Cortex of kidney (tissue), 1 donor: ENCODE results near the gene SNX18.

Experiments used
- DNase-seq: peaks from one replicate; lab custom pipeline; 2025; lab: John Stamatoyannopoulos, UW

SNX18 gene

DNA sequence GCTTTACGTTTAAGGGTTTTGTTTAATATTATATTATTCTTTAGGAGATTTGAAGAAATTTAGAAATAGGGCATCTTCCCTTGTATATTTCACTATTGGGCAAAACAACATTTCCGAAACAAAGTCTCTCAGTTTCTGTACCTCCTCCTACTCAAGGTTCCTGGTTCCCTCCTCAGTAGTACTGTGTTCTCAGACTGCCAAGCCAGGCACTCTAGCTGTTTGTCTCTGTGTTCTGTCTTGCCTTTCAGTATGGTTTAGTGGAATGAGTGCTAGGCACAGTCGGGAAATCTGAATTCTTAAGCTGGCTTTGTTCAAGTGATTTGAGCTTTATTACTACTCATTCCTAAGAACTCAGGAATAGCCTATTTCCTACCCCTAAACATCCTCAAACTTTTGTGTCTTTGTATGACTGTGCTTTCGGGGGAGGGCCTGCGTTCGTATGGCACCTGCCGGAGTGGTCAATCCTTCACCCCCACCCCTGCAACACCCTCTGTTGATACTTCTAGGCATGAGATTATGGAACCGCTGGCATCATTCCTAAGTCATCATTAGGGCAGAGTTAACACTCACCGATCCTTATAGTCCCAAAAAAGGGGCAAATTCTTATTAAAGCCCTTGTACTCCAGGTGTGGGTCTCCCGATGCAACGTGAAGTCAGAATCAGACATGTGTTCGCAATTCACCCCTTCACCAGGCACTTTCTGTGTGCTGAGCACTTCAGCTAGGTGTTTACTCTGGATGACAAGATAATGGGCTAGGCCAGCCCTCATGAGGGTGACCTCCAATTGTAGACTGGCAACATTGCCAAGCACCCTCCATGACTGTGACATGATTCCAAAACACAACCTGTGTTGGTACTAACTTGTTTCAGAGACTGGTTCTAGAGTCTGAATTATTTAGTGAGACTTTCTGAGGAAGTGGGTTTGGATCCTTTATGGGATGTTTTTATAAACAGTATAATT, 24.5 kb downstream of the SNX18 start:
- DNase-seq = no peak

DNA sequence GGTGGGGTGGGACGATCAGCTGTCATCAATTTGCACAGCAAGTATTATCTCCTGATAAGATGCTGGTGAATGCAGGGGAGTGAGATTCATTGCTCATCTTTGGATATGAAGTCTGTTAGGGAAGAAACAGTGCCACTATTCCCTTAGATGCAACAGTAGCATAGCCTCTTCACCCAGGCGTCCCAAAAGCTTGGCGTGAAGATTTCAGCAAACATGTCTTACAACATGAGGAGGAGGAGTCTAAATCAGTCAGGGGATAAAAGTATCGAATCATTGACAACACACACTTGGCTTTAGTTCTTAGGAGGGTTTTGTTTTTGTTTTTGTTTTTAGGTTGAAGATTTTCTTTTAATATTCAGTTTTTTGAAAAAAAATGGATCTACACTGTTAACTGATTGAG, 26.5 kb downstream of the SNX18 start:
- DNase-seq = no peak

DNA sequence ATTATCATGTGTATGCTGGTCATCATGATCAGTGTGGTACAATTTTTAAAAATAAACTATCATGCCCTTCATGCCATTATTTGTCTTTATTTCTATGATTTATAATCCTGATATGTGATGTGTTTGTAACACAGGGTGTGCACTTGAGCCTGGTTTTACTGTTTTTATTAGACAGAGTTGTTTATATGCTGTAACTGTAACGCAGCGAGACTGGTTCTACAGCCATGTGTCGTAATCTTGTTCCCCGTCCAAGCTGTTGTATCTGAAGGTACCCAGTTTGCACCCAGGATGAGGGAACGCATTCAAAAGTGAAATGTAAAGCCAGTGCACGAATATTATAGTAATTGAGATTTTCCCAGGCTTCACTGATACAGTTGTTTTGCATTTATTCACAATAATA, 28.2 kb downstream of the SNX18 start:
- DNase-seq = no peak

DNA sequence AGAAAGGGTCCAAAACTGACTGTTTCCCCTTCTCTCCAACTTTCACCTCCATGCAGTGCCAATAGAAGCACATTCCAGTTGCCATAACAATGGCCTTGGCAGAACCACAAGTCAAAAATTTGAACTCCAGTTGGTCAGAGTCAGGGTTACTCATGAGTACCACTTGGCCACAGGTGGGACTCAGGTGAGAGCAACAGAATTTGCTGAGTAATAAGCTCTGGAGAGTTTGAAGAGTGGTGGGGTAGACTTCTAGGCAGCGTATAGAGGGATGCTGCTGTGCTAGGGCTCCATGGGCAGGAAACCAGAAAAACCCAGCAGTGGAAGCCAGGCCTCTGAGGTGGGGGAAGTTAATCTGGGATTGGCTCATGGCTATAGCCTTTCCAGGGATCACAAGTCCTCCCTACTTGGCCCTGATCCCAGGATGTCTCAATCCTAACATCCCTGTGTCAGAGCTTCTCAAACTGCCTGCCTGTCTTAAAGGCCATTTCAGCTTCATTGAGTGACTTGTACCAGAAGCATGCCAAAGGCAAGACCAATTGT, 30.2 kb downstream of the SNX18 start:
- no peak for DNase-seq

DNA sequence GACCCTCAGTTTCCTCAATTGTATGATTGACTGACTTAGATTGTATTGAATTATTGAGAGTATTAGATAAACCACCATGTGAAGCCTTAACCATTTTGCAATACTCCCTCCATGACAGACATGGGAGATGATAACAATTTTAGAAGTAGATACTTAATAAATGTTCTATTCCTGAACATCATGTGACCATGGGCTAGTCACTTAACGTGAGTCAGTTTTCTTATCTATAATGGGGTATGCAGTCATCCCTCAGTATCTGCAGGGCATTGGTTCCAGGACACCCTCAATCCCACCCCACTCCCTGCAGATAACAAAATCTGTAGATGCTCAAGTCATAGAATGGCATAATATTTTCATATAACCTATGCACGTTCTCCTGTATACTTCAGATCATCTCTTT, 31.0 kb downstream of the SNX18 start:
- no peak for DNase-seq

DNA sequence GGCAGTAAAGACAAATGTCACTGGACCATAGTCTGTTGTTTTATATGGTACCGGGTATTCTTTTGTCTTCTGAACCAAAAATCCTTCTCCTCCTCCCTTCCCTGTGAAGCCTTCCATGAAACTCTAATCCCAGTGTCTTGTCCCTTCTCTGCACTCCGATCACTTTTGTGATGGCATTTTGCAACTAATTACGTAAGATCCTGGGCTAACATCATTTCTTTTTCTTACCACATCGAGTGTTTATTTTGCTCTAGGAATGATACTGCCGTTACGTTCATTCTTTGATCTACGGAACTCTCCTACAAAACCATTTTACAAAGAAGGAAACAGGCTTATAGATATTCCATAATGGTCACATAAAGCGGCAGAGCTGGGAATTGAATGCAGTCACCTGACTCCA, 33.7 kb downstream of the SNX18 start:
- no peak for DNase-seq

DNA sequence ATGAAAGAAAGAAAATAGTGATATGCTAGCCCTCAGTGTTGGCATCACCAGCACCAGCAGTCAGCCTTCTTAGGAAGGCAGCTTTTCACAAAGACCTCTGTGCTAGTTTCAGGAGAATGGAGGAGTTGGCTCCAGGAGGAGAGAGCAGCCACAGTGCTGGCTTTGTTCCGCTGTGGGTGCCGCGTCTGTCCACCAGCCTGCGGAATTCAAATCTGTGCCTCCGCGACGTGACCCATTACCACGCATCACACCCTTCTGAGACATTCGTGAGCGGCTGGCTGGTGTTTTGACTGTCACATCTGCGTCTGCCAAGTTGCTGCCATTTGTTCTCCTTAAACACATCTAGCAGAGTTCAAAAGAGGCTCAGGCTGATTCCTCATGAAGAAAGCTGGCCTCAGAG, 34.4 kb downstream of the SNX18 start:
- DNase-seq = no peak

DNA sequence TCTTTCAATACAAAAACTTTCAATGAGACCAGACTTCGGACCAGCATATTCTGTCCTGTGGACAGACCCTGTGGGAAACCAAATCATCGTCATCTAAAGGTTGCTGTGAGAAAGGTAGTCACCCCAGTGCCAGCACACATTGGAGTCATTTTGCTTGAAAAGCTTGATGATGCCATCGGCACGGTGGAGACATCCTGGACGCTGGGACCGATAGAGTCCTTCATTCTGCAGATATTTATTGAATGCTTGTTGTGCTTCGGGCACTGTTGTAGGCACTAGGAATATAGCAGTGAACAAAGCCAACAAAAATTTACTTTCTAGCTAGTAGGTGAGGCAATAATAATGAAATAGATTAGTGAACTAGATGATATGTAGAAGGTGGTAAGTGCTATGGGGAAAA, 34.9 kb downstream of the SNX18 start:
- DNase-seq = no peak

DNA sequence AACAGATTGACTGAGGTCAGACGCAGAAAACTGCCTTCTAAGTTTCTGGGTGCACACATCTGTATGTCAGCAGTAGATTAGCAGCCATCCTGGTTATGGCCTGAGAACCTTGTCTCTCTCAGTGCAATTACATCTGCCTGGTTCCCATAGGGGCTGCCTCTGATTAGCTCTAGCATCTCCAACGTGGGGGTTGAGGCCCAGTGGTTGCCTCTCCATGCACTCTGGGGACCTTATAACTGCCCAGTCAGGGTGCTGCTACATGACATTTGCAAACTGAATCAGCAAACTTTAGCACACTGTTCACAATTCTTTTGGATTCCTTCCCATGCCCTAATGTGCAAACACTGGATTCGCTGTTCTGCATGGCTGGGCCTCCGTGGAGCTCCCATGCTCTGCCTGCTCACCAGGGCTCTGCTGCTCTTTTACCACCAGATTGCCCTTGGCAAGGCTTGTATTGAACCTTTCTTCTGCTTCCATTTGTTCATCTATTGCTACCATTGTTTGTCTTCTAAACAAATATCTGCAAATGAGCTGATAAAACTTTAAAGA, 36.2 kb downstream of the SNX18 start:
- no peak for DNase-seq

DNA sequence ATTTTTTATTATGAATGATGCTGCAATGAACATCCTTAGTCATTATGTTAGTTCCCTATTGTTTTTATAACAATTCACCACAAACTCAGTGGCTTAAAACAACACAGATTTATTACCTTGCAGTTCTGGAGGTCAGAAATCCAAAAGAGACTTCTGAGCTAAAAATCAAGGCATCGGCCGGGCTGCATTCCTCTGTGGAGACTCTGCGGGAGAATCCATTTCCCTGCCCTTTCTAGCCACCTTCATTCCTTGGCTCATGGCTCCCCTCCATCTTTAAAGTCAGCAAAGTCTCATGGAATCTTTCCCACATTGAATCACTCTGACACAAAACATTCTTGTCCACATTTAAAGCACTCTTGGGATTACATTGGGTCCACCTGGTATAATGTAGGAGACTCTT, 38.6 kb downstream of the SNX18 start:
- no peak for DNase-seq

DNA sequence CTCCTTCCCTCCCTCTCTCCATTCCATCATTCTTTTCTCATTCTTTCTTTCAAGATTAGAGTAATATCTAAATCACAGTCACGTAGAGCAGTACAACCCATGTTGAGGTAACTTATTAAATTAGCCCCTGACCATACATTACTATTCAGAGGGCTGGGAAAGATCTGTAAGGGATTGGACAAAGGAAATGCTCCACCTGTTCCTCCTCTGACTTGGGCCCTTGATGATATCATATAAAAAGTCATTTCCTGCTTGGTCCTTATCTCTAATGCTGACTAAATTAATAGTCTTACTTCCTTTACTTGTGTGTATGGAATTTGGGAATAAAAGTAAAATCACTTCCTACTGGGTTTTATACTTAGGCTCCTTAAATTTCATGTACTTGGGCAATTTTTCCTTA, 40.8 kb downstream of the SNX18 start:
- DNase-seq = no peak

DNA sequence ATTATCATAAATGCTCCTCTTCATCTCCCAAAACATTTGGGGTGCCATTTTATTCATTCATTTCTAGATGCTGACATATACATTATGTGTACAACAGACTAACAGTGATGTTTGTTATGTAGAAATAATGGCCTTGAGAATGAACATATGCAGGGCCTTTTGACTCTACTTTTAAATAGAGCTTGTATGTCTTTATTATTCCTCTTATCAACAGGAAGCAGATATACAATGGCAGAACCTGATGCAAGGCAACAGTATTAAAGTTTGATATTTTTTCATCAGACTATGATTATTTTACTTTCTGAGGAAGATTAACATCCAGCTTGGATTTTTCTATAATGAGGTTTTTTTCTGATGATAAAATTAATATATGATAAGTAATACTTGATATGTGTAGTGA, 44.1 kb downstream of the SNX18 start:
- DNase-seq = no peak

DNA sequence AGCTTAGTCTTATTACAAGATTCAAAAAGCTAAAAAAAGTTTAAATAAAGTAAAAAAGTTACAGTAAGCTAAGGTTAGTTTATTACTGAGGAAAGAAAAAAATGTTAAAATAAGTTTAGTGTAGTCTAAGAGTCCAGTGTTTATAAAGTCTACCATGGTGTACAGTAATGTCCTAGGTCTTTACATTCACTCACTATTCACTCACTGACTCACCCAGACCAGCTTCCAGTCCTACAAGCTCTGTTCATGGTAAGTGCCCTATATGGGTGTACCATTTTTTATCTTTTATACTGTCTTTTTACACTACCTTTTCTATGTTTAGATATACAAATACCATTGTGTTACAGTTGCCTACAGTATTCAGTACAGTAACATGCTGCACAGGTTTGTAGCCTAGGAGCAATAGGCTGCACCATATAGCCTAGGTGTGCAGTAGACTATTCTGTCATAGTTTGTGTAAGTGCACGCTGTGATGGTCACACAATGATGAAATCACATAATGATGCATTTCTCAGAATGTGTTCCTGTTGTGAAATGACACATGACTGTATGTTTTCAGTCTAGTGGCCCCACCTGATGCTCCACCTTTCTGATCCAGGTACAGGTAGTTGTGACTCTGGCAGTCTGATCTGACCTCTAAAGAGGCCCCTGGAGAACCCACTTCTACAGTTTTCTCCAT, 45.7 kb downstream of the SNX18 start:
- no peak for DNase-seq

DNA sequence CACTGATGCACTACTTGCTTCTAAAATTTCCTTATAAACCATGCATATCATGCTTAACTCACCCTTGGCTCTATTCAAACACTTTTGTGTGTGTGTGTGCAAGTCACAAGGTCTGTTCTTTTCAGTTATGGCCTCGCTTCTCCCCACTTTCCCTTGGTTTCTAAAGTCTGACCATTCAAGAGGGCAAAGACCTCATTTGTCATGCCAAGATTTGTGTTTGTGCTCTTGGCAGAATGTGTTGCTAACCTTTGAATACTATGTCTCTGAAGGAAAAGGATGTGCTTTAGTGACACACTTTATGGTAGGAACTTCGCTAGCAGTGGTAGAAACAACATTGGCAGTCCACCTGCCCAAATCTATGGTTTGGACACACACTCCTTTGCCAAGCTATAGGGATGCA, 50.4 kb downstream of the SNX18 start:
- no peak for DNase-seq

DNA sequence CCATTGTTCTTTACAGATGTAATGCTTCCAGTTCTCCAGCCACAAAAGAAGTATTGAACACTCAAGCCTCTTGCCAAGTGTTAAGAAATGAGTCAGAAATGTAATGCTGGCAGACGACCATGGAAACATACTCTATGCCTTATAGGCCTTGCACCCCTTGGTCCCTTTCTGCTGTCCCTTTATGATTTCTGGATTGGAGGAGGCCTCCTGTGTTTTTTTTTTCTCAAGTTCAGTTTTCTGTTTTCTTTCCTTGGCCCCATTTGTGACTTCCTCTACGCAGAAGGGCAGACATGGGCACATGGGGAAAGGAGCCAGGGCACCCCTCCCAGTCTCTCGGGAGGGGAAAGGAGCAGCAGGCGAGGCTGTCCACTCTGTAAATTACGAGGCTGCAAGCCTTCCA, 53.4 kb downstream of the SNX18 start:
- no peak for DNase-seq

DNA sequence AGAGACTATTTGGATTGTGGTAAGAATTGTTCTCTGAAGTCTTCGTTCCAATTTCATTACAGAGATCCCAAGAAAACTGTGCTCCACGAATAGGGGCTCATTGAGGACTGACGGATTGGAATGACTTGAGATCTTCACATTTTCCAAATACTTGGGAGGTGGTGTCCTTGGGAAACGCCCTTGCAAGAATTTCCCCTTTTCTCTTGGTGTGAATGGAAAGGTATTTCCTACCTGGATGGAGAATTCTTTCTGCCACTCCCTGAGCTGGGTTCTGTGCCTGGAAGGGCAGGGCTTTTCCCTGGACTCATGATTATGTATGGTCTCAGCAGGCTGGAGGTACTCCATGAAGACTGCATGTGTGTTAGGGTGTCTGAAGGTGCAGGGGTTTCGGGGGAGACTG, 53.9 kb downstream of the SNX18 start:
- no peak for DNase-seq

DNA sequence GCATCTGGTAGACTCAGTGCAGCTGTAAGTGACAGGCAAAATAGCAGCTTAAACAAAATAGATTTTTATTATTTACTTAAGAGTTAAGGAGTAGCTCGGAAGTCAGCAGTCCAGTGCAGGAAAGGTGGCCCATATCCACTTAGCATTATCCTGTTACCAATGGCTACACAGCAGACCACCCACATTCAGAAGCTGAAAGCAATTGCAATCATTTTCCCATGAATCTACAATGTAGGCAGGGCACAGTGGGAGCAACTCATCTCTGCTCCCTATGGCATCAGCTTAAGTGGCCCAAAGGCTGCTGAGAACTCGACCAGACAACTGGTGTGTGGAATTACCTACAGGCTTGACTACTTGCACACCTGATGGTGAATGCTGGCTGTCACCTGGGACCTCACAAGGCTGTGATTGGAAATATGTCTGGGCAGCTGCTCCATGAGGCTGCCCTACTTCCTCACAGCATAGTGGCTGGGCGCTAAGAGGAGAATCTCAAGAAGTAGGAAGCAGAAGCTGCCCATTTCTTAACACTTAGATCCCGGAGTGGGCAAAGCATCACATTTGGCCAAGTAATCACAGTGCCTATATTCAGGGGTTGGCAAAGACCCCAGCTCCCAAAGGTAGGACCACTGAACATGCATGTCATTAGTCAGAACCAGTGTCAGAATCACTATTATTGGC, 56.4 kb downstream of the SNX18 start:
- no peak for DNase-seq

DNA sequence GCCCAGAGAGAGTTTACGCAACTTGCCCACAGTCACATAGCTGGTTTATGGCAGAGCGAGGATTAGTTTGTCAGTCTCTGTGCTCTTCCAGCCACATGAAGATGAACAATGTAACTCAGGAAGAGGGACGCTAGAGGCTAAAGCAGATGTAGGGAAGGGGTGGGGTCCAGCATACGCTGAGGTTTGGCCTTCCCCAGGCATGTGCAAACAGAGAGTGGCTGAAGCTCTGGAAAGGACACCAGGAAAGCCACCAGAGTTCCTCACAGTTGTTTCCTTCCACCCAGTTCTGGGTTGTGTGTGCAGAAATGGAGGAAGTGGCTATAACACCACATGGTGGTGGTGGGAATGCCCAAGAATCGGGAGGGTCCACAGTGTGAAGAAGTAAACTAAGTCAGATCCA, 60.0 kb downstream of the SNX18 start:
- DNase-seq = no peak

DNA sequence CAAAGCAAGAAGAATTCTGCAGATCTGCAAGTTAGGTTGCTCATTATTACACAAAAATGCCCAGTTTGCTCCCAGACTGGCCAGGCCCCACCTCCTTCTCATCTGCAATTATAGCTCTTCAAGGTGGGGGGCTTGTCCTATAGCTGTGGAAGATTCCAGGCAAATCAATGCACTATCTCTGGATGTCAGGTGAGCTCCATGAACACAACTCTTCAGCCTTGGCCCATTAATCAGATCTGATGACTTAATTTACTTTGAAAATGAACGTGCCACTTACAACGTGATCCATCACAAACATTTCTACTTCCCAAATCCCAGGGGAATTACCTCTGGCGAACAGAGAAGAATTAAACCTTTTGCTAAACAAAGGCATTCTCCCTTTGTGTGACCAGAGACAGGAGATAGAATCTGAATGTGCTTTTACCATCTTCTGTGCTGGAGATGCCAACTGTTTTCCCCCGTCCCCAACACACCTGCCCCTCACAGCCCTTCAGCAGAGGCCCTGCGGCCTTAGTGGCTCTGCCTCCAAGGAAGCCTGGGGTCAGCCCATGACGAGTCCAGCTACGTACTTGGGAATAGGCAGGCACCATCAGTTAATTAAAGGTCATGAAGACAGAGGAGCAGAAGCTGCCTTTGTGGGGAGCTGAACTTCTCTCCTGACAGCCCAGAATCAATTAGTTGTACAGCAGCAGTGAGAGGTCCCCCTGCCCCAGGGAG, 60.5 kb downstream of the SNX18 start:
- DNase-seq = no peak

DNA sequence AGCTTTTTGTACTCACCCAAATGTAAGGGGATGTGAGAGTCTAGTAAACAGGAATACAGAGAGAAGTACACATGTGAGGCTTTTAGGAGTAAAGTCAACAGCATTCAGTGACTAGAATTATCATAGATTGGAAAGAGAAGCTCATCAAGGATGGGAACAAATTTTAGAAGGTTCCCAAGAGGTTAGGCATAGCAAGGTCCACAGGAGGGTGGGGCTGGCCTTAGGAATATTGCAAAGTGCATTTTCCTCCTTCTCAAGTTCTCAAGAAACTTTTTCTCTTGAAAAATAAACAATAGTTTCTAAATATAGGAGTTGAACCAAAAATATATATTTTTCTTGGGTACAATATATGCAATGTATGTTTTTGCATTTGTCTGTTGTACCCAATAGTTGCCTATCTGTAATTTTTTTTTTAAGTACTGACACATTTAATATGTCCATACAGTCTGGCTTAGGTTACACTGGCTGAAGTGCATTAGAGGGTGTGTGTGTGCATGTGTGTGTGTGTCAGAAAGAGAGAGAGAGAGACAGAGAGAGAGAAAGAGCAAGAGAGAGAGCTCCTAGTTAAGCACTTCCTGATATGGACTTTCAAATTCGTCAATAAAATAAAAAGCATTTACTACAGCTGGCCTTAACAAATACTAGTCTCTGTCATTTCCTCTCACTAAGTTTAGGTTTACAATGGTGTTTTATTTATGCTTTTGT, 62.2 kb downstream of the SNX18 start:
- no peak for DNase-seq
